Measurements from ENCODE around the gene IL1RL2.

IL1RL2 gene

DNA sequence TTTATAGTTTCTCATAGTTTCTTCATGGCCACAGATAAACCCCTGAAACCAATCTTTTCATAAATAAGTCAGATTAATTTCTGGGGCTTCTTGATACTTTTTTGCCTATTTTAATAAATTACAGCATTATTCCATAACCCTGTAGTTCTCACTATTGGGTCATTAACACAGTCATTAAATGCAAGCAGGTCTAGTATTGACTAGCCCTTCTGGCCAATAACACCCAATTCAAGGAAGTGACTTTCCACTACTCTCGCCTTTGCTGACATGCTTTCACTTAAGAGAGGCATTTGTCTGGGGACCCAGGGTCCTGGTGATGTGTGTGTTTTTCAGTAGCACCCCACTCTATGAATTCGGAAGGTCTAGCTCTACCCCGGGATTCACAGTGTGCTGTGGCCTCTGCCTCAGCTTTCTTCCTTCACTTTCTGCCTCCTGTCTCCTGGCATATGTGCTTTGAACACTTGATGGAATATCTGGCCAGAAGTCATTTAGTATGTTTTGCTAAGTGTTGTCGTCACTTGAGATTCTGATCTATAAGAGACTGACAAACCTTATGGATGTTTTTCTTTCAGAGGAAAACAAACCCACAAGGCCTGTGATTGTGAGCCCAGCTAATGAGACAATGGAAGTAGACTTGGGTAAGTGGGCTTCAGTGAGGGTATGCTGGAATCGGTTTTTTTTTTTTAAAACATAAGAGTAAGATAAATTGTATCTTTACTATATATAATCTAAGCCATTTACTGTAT lies 18.6 kb upstream of the IL1RL2 start:
- TF ChIP-seq CSDC2 (CRISPR knock-in tag; IDR thresholded peaks at IDR 0.05), result no peak
- TF ChIP-seq, protein P1, sequence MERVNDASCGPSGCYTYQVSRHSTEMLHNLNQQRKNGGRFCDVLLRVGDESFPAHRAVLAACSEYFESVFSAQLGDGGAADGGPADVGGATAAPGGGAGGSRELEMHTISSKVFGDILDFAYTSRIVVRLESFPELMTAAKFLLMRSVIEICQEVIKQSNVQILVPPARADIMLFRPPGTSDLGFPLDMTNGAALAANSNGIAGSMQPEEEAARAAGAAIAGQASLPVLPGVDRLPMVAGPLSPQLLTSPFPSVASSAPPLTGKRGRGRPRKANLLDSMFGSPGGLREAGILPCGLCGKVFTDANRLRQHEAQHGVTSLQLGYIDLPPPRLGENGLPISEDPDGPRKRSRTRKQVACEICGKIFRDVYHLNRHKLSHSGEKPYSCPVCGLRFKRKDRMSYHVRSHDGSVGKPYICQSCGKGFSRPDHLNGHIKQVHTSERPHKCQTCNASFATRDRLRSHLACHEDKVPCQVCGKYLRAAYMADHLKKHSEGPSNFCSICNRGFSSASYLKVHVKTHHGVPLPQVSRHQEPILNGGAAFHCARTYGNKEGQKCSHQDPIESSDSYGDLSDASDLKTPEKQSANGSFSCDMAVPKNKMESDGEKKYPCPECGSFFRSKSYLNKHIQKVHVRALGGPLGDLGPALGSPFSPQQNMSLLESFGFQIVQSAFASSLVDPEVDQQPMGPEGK (CRISPR knock-in tag; IDR thresholded peaks at IDR 0.05; ENCODE audit: borderline replicate concordance), result no peak
- TF ChIP-seq OSR1 (CRISPR knock-in tag; IDR thresholded peaks at IDR 0.05), result no peak
- no peak for TF ChIP-seq ARNTL (CRISPR knock-in tag; IDR thresholded peaks at IDR 0.05; ENCODE audit: borderline replicate concordance, low read depth)
- no peak for TF ChIP-seq ESRRG (CRISPR knock-in tag; IDR thresholded peaks at IDR 0.05)
- no peak for TF ChIP-seq ZFP30 (CRISPR knock-in tag; IDR thresholded peaks at IDR 0.05)
- TF ChIP-seq RARB (CRISPR knock-in tag; IDR thresholded peaks at IDR 0.05), result no peak
- no peak for TF ChIP-seq ZNF8 (CRISPR knock-in tag; IDR thresholded peaks at IDR 0.05)
- no peak for TF ChIP-seq TSHZ2 (CRISPR knock-in tag; IDR thresholded peaks at IDR 0.05)
- TF ChIP-seq TCF4 (CRISPR knock-in tag; IDR thresholded peaks at IDR 0.05; ENCODE audit: borderline replicate concordance), result no peak
- TF ChIP-seq, protein P2, sequence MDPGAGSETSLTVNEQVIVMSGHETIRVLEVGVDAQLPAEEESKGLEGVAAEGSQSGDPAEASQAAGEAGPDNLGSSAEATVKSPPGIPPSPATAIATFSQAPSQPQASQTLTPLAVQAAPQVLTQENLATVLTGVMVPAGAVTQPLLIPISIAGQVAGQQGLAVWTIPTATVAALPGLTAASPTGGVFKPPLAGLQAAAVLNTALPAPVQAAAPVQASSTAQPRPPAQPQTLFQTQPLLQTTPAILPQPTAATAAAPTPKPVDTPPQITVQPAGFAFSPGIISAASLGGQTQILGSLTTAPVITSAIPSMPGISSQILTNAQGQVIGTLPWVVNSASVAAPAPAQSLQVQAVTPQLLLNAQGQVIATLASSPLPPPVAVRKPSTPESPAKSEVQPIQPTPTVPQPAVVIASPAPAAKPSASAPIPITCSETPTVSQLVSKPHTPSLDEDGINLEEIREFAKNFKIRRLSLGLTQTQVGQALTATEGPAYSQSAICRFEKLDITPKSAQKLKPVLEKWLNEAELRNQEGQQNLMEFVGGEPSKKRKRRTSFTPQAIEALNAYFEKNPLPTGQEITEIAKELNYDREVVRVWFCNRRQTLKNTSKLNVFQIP (CRISPR knock-in tag; IDR thresholded peaks at IDR 0.05; ENCODE audit: borderline replicate concordance, low read depth), result no peak
- no peak for TF ChIP-seq SNAI2 (CRISPR knock-in tag; IDR thresholded peaks at IDR 0.05)
- no peak for TF ChIP-seq GLIS3 (CRISPR knock-in tag; IDR thresholded peaks at IDR 0.05)
- no peak for TF ChIP-seq CREB5 (CRISPR knock-in tag; IDR thresholded peaks at IDR 0.05; ENCODE audit: low read depth)
- ATAC-seq, result no peak

- ATAC-seq, result no peak
- TF ChIP-seq BACH2 (CRISPR knock-in tag; IDR thresholded peaks at IDR 0.05; ENCODE audit: borderline replicate concordance) (no peak), TCF4 (CRISPR knock-in tag; IDR thresholded peaks at IDR 0.05; ENCODE audit: borderline replicate concordance) (no peak), ESRRG (CRISPR knock-in tag; IDR thresholded peaks at IDR 0.05) (no peak), ZC3H10 (CRISPR knock-in tag; IDR thresholded peaks at IDR 0.05) (no peak)
- TF ChIP-seq, protein P3, sequence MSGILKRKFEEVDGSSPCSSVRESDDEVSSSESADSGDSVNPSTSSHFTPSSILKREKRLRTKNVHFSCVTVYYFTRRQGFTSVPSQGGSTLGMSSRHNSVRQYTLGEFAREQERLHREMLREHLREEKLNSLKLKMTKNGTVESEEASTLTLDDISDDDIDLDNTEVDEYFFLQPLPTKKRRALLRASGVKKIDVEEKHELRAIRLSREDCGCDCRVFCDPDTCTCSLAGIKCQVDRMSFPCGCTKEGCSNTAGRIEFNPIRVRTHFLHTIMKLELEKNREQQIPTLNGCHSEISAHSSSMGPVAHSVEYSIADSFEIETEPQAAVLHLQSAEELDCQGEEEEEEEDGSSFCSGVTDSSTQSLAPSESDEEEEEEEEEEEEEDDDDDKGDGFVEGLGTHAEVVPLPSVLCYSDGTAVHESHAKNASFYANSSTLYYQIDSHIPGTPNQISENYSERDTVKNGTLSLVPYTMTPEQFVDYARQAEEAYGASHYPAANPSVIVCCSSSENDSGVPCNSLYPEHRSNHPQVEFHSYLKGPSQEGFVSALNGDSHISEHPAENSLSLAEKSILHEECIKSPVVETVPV (CRISPR knock-in tag; IDR thresholded peaks at IDR 0.05), result no peak
Observed at GRCh38 chr2:102171946-102172345, 14.9 kb upstream of the IL1RL2 start.

- TF ChIP-seq, protein P1 (CRISPR knock-in tag; IDR thresholded peaks at IDR 0.05; ENCODE audit: borderline replicate concordance), result no peak
- TF ChIP-seq, protein P2 (CRISPR knock-in tag; IDR thresholded peaks at IDR 0.05; ENCODE audit: borderline replicate concordance, low read depth), result no peak
- no peak for ATAC-seq
Observed at GRCh38 chr2:102172745-102173144, 14.1 kb upstream of the IL1RL2 start.

Measured in SK-N-SH treated with all-trans-retinoic acid at 6 μM for 48 hours (cell line).